ENCODE results near the gene FZR1. TPM values are rescaled to one million over a fixed set of nuclear protein-coding genes. Genes with fewer than 3 reads are reported as not detected.
A peak's percentile ranks its signal among the peaks of the same experiment; 100 is the strongest.

The FZR1 gene
- total and polyA plus RNA-seq, 2 of the 8 experiments (the other 6 are each of a cell fraction or from before 2014, with no cell fraction given) = 21.6 to 35.5 TPM

DNA sequence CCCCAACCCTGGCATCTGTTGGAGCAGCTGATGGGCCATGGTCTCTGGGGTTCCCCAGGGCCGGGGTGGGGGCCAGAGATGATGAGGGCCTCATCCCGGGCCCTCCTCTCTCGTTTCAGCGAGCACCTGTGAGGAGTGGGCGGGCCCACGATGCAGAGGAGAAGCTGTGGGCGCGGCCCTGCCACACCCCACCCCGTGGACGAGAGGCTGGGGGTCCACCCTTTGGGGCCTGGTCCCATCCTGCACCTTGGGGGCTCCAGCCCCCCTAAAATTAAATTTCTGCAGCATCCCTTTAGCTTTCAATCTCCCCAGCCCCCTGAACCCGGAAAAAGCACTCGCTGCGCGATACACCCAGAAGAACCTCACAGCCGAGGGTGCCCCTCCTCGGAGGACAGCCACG lies 72.3 kb downstream of the FZR1 start:
- peaks cover 0 to 5% (median 0%) of the 10 kb centered on the region in 4 experiments; a peak in 2 of 7 replicates for H3K27me3 ChIP-seq (replicated peaks in 1 of 4; ENCODE audit: control insufficient read depth in 3 of 4, extremely low read depth in 1 of 4, insufficient read depth in 3 of 4, low read length in 3 of 4)
- peak in 1 of 2 experiments; percentile 56 for DNase-seq (ENCODE audit: low read depth in 1 of 2, low spot score in 2 of 2)

More for the DNA sequence above, 72.3 kb downstream of the FZR1 start:
- Histone ChIP-seq H4K20me1 (replicated peaks in 1 of 2; ENCODE audit: control insufficient read depth in 1 of 2, insufficient read depth in 2 of 2, low read length in 2 of 2) (peaks cover 3 to 8% of the 10 kb centered on the region in 2 experiments), H3K4me1 (replicated peaks in 1 of 4; ENCODE audit: control insufficient read depth in 3 of 4, insufficient read depth in 4 of 4, low read length in 3 of 4) (peaks cover 0 to 13% (median 8%) of the 10 kb centered on the region in 4 experiments; a peak in 5 of 7 replicates), H2BK12ac (ENCODE audit: low read depth, low read length) (no peak overlapping the region), H4K91ac (replicated peaks; ENCODE audit: insufficient read length, low read length) (no peak overlapping the region), H2BK15ac (ENCODE audit: low read length) (no peak overlapping the region), H4K8ac (ENCODE audit: extremely low read depth, insufficient read depth, low read length) (no peak overlapping the region), H3K56ac (replicated peaks; ENCODE audit: insufficient read length, low read depth, low read length) (no peak overlapping the region), H3K4me2 (ENCODE audit: insufficient read depth in 1 of 2, low read depth in 2 of 2, low read length in 2 of 2) (peak overlapping the region; percentile 81 to 84), H3K36me3 (ENCODE audit: control insufficient read depth in 2 of 4, insufficient read depth in 4 of 4, low read length in 3 of 4) (no peaks in the 10 kb centered on the region), H3K14ac (ENCODE audit: insufficient read length) (no peak overlapping the region), H2BK20ac (ENCODE audit: low read length) (no peak overlapping the region), H3K18ac (ENCODE audit: extremely low read depth, low read length) (peak overlapping the region; percentile 19; the same call in 1 of the 2 replicates), H3K4me3 (ENCODE audit: extremely low read depth in 1 of 4, insufficient read depth in 2 of 4, low read depth in 3 of 4, low read length in 4 of 4) (peak overlapping the region in 3 of 4 experiments; percentile 7 to 77 (median 67); a peak in 5 of 8 replicates), H3K79me1 (ENCODE audit: low read depth, low read length) (no peaks in the 10 kb centered on the region), H3K4ac (replicated peaks; ENCODE audit: insufficient read length, low read depth, low read length) (no peak overlapping the region), H3K23ac (ENCODE audit: insufficient read length) (no peak overlapping the region), H2AK5ac (ENCODE audit: low read depth, low read length) (no peak overlapping the region), H3K79me2 (ENCODE audit: control insufficient read depth in 1 of 2, insufficient read depth in 2 of 2, low read length in 2 of 2) (no peaks in the 10 kb centered on the region), H3K9me3 (ENCODE audit: insufficient read depth in 2 of 2, low read depth in 1 of 2, low read length in 1 of 2) (no peaks in the 10 kb centered on the region), H3K23me2 (ENCODE audit: low read depth, low read length) (peaks cover 17% of the 10 kb centered on the region; the same call in 1 of the 2 replicates), H4K5ac (ENCODE audit: insufficient read length, low read depth, low read length) (peak overlapping the region; percentile 24), H3K9ac (replicated peaks in 1 of 4; ENCODE audit: extremely low read depth in 1 of 4, low read depth in 3 of 4, low read length in 3 of 4) (no peak overlapping the region), H2BK5ac (ENCODE audit: low read depth, low read length) (no peak overlapping the region), H3K27ac (ENCODE audit: low read depth, low read length) (no peak overlapping the region), H2BK120ac (replicated peaks; ENCODE audit: low read depth, low read length) (no peak overlapping the region), H2AFZ (ENCODE audit: low read length) (no peak overlapping the region)
- WGBS, 2 experiments (ENCODE audit: extremely low coverage in 1 of 2, insufficient coverage in 1 of 2, insufficient read length in 1 of 2, insufficient replicate concordance in 2 of 2, low coverage in 1 of 2, low lambda C conversion rate in 2 of 2, missing lambda C conversion rate in 1 of 2) = 65% methylated on average over 17 of the region's 17 CpGs; no CpG with 5 or more reads in 1 of the 2 experiments
- TF ChIP-seq RXRA (IDR thresholded peaks at IDR 0.05; ENCODE audit: insufficient read depth, low read depth, low read length) = no peak
- 0 out of 4 replicates have a peak, but pooled peaks of 1 of the 2 experiments have one; percentile 8 for TF ChIP-seq SIN3A (conservative IDR thresholded peaks at IDR 0.05 in 1 of 2, IDR thresholded peaks at IDR 0.05 in 1 of 2; ENCODE audit: low read depth in 1 of 2, low read length in 2 of 2)
- TF ChIP-seq CHD1 (IDR thresholded peaks at IDR 0.05; ENCODE audit: low read depth, low read length) = no peak
- ChIA-PET POLR2A (ENCODE audit: partially characterized antibody) (interaction anchor here (0.6 to 2.0 kb wide), 17 partner anchors 8 to 184 kb away, joined by 3 to 7 read pairs (median 4); partner anchors contain the start of genes MRPL54 and TEKTIP1), CTCF (ENCODE audit: partially characterized antibody) (interaction anchor here (1.0 to 6.6 kb wide), 9 partner anchors 8 to 148 kb away, joined by 3 to 51 read pairs (median 6); partner anchors contain the start of gene MFSD12)
- no peak for FAIRE-seq
